A673 (cell line): Measurements from ENCODE around the gene UNC5A.

ENCODE experiments used
- CTCF ChIP-seq: fragments of 300-800, 200-600 bp; sonication (generic); conservative IDR thresholded peaks from 2 replicates; pipeline ENCODE4 v1.5.1; 2017; ENCODE audit warnings: low read depth, mild to moderate bottlenecking, antibody characterized with exemption, low read length, moderate library complexity, mixed read lengths
- EZH2 ChIP-seq: fragments of 200-600 bp; sonication (generic); IDR thresholded peaks from 2 replicates; pipeline ENCODE4 v1.6.1; 2017; ENCODE audit warnings: borderline replicate concordance, low read depth, mild to moderate bottlenecking, mixed read lengths, antibody characterized with exemption, low read length; ENCODE audit not compliant: poor library complexity, severe bottlenecking

DNA sequence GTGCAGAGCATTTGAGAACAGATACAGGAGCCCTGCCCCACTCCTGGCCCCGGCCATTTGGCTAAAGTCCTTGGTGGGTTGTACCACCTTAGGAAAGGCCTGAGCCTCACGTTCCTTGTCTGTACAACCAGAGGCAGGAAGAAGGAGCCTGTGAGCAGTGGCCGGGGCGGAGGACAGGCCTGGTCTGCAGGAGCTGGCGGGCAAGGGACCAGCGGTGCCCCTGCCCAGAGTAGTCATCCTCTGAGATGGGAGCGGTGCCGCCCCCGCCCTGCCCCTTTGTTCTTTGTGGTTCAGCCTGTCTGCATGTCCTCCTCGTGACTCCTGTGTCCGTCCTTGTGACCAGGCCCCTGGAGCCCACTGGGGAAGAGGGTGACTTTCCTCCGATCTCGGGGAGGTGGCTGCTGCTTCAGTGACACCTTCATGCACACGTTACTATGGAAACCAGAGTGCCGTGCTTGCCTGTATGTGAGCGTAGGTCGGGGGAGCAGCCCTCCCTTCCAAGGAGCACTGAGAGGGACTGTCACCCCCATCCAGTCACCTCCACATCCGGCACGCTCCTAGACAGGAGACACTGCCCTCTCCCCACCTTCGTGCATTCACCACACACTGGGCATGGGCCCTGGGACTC, 42.9 kb downstream of the UNC5A start:
- TF ChIP-seq CTCF, result no peak
- TF ChIP-seq EZH2, result no peak
